Fibroblast of pulmonary artery (primary cell): ENCODE measurements around the gene CHST8.

ENCODE experiments used
- DNase-seq: peaks from one replicate; pipeline ENCODE4 v3.0.0-alpha.2; 2010; ENCODE audit warnings: low read depth
- H3K4me3 ChIP-seq: replicated peaks from 2 replicates; pipeline ENCODE4 v1.5.1; 2011; ENCODE audit warnings: low read depth, mild to moderate bottlenecking, control low read depth, low read length, moderate library complexity
- CTCF ChIP-seq: IDR thresholded peaks from 2 replicates; pipeline ENCODE4 v1.5.1; 2011; ENCODE audit warnings: mild to moderate bottlenecking, control low read depth, low read length, inconsistent platforms; ENCODE audit errors: missing control alignments

CHST8 gene

GRCh38 chr19:33772102-33772857 is 150.5 kb downstream of the CHST8 start:
- no peak for DNase-seq
- H3K4me3 ChIP-seq = no peak overlapping the region
- no peak for TF ChIP-seq CTCF

GRCh38 chr19:33772858-33773180 is 151.1 kb downstream of the CHST8 start:
- H3K4me3 ChIP-seq = no peak overlapping the region
- DNase-seq = no peak
- no peak for TF ChIP-seq CTCF

GRCh38 chr19:33773704-33774624 is 152.2 kb downstream of the CHST8 start:
- no peak for DNase-seq

GRCh38 chr19:33774751-33775150 is 153.0 kb downstream of the CHST8 start:
- no peak overlapping the region for H3K4me3 ChIP-seq
- TF ChIP-seq CTCF = no peak
- DNase-seq = no peak

More at GRCh38 chr19:33773704-33774624, 152.2 kb downstream of the CHST8 start:
- no peak overlapping the region for H3K4me3 ChIP-seq
- TF ChIP-seq CTCF = no peak

GRCh38 chr19:33775731-33776487 is 154.2 kb downstream of the CHST8 start:
- no peak for TF ChIP-seq CTCF
- H3K4me3 ChIP-seq = no peak overlapping the region
- DNase-seq = no peak

GRCh38 chr19:33777351-33777750 is 155.6 kb downstream of the CHST8 start:
- TF ChIP-seq CTCF = no peak
- DNase-seq = no peak
- no peak overlapping the region for H3K4me3 ChIP-seq
